GM15510 (cell line): ENCODE measurements around the gene COL9A2.
A peak's percentile ranks its signal among the peaks of the same experiment; 100 is the strongest.

Experiments
- POLR2A ChIP-seq: IDR thresholded peaks from 3 replicates; pipeline ENCODE4 v1.6.1; 2011; ENCODE audit warnings: borderline replicate concordance; ENCODE audit not compliant: insufficient read length; ENCODE audit errors: extremely low read depth

COL9A2 gene

GRCh38 chr1:40265298-40265697, 51.8 kb downstream of the COL9A2 start:
- no peak for TF ChIP-seq POLR2A

- TF ChIP-seq POLR2A, result no peak
Measured at GRCh38 chr1:40264354-40264781, 52.7 kb downstream of the COL9A2 start.

DNA sequence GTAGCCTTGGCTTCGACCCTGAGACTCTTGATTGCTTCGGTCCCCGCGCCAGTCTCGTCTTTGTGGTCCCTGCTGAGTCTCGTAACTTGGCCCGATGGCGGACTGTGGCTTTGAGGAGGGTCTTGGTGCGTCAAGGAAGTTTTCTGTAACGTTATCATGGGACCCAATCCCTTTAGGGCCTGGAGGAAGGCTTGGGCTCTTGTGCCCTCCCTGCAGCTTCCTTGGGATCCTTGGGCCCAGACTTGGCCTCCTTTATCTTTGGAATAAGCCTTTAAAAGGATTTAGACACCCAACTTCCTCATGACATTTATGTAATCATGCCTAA, 58.7 kb downstream of the COL9A2 start:
- TF ChIP-seq POLR2A, result no peak

GRCh38 chr1:40257688-40258444, 59.2 kb downstream of the COL9A2 start, which contains the start of gene ZMPSTE24:
Gene ZMPSTE24 (plus strand): TSS chr1:40258236. CDS start chr1:40258272, 36 bp downstream.
- TF ChIP-seq POLR2A, result peak; percentile 80

DNA sequence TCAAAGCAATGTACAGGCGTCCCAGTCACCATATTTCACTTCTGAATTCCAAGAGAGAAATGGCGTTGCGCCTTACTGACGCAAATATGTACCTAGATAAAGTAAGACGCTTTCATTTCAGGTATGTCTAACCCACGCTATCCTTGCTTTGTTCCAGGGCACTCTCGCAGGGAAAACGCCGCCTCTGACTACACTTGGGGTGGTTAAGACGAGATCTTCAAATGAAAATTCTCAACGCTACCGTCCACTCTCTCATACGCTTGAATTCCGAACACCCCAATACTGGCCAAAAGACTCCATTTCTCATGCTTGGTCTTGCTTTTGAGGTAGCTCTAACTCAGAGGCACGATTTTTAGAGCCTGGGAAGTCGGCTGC, 59.8 kb downstream of the COL9A2 start:
- TF ChIP-seq POLR2A, result no peak

GRCh38 chr1:40256401-40257084, 60.5 kb downstream of the COL9A2 start:
- no peak for TF ChIP-seq POLR2A

DNA sequence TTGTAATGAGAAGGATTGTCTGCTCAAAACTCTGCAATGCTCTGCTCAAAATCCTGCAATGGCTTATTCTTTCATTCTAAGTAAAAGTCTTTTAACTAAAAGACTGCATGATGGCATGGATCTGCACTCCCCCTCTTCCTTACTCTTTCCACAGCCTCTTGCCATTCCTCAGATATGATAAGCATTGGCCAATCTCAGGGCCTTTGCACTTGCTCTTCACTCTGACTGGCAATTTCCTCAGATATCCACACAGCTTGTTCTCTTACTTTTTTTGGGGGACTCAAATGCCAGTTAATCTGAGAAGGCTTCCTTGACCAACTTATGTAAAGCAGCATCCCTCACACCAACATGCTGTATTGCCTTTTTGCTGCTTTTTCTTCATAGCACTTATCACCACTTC, 61.9 kb downstream of the COL9A2 start:
- TF ChIP-seq POLR2A, result no peak

- no peak for TF ChIP-seq POLR2A
Measured at GRCh38 chr1:40252601-40253000, 64.5 kb downstream of the COL9A2 start.

DNA sequence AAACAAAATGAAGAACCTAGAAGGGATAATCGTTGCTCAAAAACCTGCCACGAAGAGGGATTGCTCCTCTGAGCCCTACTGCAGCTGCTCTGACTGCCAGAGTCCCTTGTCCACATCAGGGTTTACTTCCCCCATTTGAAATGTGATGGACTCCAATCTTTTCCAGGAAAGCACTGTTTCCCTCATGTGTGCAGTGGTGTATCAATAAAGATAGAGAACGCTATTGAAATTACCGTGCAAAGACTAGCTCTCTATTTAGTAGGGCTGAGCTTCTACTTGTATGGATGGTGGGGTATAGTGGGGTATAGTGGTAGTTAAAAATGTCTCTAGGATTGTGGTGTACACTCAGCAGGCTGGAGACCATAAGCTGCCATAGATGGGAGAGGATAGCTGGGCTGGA, 65.6 kb downstream of the COL9A2 start:
- TF ChIP-seq POLR2A, result no peak
